Mesenchymal stem cell (in vitro differentiated cells and primary cell): ENCODE measurements around the gene RHOC.

Experiments
- DNase-seq: peaks from one replicate; pipeline ENCODE4 v3.0.0-alpha.2; 2013
- H2AFZ ChIP-seq: one replicate; pipeline ENCODE4 v1.6.1; 2013; ENCODE audit warnings: low read depth, mild to moderate bottlenecking, control low read depth, inconsistent platforms, low read length, moderate library complexity
- H2AK5ac ChIP-seq: 2 replicates; pipeline ENCODE4 v1.6.1; 2013; ENCODE audit warnings: low read length, moderate library complexity, mild to moderate bottlenecking, inconsistent platforms; ENCODE audit not compliant: severe bottlenecking
- H2BK120ac ChIP-seq: one replicate; pipeline ENCODE4 v1.6.1; 2013; ENCODE audit warnings: low read depth, mild to moderate bottlenecking, inconsistent platforms, low read length, moderate library complexity
- H2BK12ac ChIP-seq, 2 experiments: one replicate each; pipeline ENCODE4 v1.6.1; 2013; ENCODE audit warnings: inconsistent platforms in 2 of 2, low read length in 2 of 2, mild to moderate bottlenecking in 2 of 2, moderate library complexity in 2 of 2, control low read depth in 1 of 2
- H2BK15ac ChIP-seq: one replicate; pipeline ENCODE4 v1.6.1; 2013; ENCODE audit warnings: mild to moderate bottlenecking, low read depth, inconsistent platforms; ENCODE audit not compliant: poor library complexity, severe bottlenecking
- H2BK5ac ChIP-seq: 2 replicates; pipeline ENCODE4 v1.6.1; 2013; ENCODE audit warnings: low read depth, mild to moderate bottlenecking, low read length, control low read depth, inconsistent platforms; ENCODE audit not compliant: poor library complexity, severe bottlenecking
- H3K14ac ChIP-seq, 2 experiments: one replicate each; pipeline ENCODE4 v1.6.1; 2013; ENCODE audit warnings: inconsistent platforms in 2 of 2, low read length in 2 of 2, control low read depth in 1 of 2, mild to moderate bottlenecking in 1 of 2, moderate library complexity in 1 of 2
- H3K18ac ChIP-seq, 2 experiments: one replicate each; pipeline ENCODE4 v1.6.1; 2013; ENCODE audit warnings: inconsistent platforms in 2 of 2, low read length in 2 of 2, control low read depth in 1 of 2, low read depth in 1 of 2, mild to moderate bottlenecking in 1 of 2
- H3K23ac ChIP-seq, 2 experiments: one replicate each; pipeline ENCODE4 v1.6.1; 2013; ENCODE audit warnings: inconsistent platforms in 2 of 2, low read length in 2 of 2, mild to moderate bottlenecking in 2 of 2, moderate library complexity in 2 of 2, control low read depth in 1 of 2
- H3K27ac ChIP-seq: 2 replicates; pipeline ENCODE4 v1.5.1; 2013; ENCODE audit warnings: mild to moderate bottlenecking, moderate library complexity, low read length, control low read depth, inconsistent platforms; ENCODE audit not compliant: poor library complexity, severe bottlenecking
- H3K27me3 ChIP-seq, 2 experiments: 2 replicates each; pipeline versions ENCODE4 v1.6.1 to v1.7.0; 2013; ENCODE audit warnings: low read length in 2 of 2, mild to moderate bottlenecking in 2 of 2, moderate library complexity in 2 of 2, control low read depth in 1 of 2, inconsistent platforms in 1 of 2; ENCODE audit not compliant: control insufficient read depth in 1 of 2, insufficient read depth in 1 of 2
- H3K36me3 ChIP-seq, 2 experiments: 2 replicates each; pipeline versions ENCODE4 v1.6.1 to v1.7.0; 2013; ENCODE audit warnings: low read length in 2 of 2, control low read depth in 1 of 2, inconsistent platforms in 1 of 2, low read depth in 1 of 2, mild to moderate bottlenecking in 1 of 2; ENCODE audit not compliant: insufficient read depth in 2 of 2, control insufficient read depth in 1 of 2
- H3K4ac ChIP-seq, 2 experiments: one replicate each; pipeline ENCODE4 v1.6.1; 2013; ENCODE audit warnings: inconsistent platforms in 2 of 2, low read length in 2 of 2, mild to moderate bottlenecking in 2 of 2, moderate library complexity in 2 of 2, control low read depth in 1 of 2, low read depth in 1 of 2
- H3K4me1 ChIP-seq: 2 replicates; pipeline ENCODE4 v1.6.1; 2013; ENCODE audit warnings: low read depth, low read length, control low read depth; ENCODE audit not compliant: control insufficient read depth, insufficient read depth
- H3K4me2 ChIP-seq: 2 replicates; pipeline ENCODE4 v1.6.1; 2013; ENCODE audit warnings: low read length, mild to moderate bottlenecking, inconsistent platforms; ENCODE audit not compliant: poor library complexity, severe bottlenecking
- H3K4me3 ChIP-seq, 2 experiments: 2 replicates each; pipeline versions ENCODE4 v1.5.1 to v1.7.0; 2013; ENCODE audit warnings: low read length in 2 of 2, mild to moderate bottlenecking in 2 of 2, control low read depth in 1 of 2, low read depth in 1 of 2; ENCODE audit not compliant: insufficient read depth in 1 of 2
- H3K79me1 ChIP-seq: replicated peaks from 2 replicates; pipeline ENCODE4 v1.6.1; 2013; ENCODE audit warnings: mild to moderate bottlenecking, control low read depth, low read length, inconsistent platforms; ENCODE audit not compliant: poor library complexity, severe bottlenecking
- H3K9ac ChIP-seq: 2 replicates; pipeline ENCODE4 v1.7.0; 2013; ENCODE audit warnings: mild to moderate bottlenecking, low read length, moderate library complexity
- H3K9me3 ChIP-seq: 2 replicates; pipeline ENCODE4 v1.7.0; 2013; ENCODE audit warnings: mild to moderate bottlenecking, low read length; ENCODE audit not compliant: control insufficient read depth
- H4K8ac ChIP-seq: one replicate; pipeline ENCODE4 v1.6.1; 2013; ENCODE audit warnings: inconsistent platforms, mild to moderate bottlenecking, low read length, moderate library complexity
- H4K91ac ChIP-seq: one replicate; pipeline ENCODE4 v1.6.1; 2013; ENCODE audit warnings: mild to moderate bottlenecking, low read length, inconsistent platforms
- WGBS: methylation state at CpG from one replicate; pipeline ENCODE4 v1.1.7; 2013; ENCODE audit warnings: mixed read lengths; 5-methylcytosine and 5-hydroxymethylcytosine counted together

RHOC gene

GRCh38 chr1:112686417-112686816, 20.5 kb downstream of the RHOC start:
- Histone ChIP-seq H2AFZ (no peak overlapping the region), H2BK5ac (no peak overlapping the region), H3K9me3 (no peaks in the 10 kb centered on the region), H3K14ac (no peak overlapping the region), H3K36me3 (peaks cover 25 to 30% of the 10 kb centered on the region in 2 experiments), H4K8ac (no peak overlapping the region), H4K91ac (no peak overlapping the region), H3K27ac (no peak overlapping the region), H3K9ac (no peak overlapping the region), H3K18ac (no peak overlapping the region), H2BK15ac (no peak overlapping the region), H3K27me3 (no peaks in the 10 kb centered on the region), H3K4ac (no peak overlapping the region), H3K79me1 (peaks cover 36% of the 10 kb centered on the region), H3K23ac (no peak overlapping the region), H2AK5ac (no peak overlapping the region), H2BK12ac (no peak overlapping the region), H3K4me3 (no peak overlapping the region), H3K4me1 (no peaks in the 10 kb centered on the region), H2BK120ac (no peak overlapping the region), H3K4me2 (no peak overlapping the region)
- 61% methylated on average over 3 of the region's 3 CpGs for whole genome bisulfite sequencing
- DNase-seq: no peak

- Histone ChIP-seq H3K23ac (no peak overlapping the region), H2BK12ac (no peak overlapping the region), H3K9ac (no peak overlapping the region), H3K27me3 (no peaks in the 10 kb centered on the region), H3K9me3 (no peaks in the 10 kb centered on the region), H2AK5ac (no peak overlapping the region), H3K4ac (no peak overlapping the region), H3K4me2 (no peak overlapping the region), H4K8ac (no peak overlapping the region), H4K91ac (no peak overlapping the region), H3K14ac (no peak overlapping the region), H3K4me3 (no peak overlapping the region), H2AFZ (no peak overlapping the region), H3K79me1 (peaks cover 38% of the 10 kb centered on the region), H2BK120ac (no peak overlapping the region), H3K36me3 (peaks cover 23 to 26% of the 10 kb centered on the region in 2 experiments), H2BK5ac (no peak overlapping the region), H3K4me1 (no peaks in the 10 kb centered on the region), H2BK15ac (no peak overlapping the region), H3K27ac (no peak overlapping the region), H3K18ac (no peak overlapping the region)
- DNase-seq: no peak
- 95% methylated on average over 5 of the region's 5 CpGs for WGBS
Observed at GRCh38 chr1:112685913-112686312, 21.0 kb downstream of the RHOC start.

DNA sequence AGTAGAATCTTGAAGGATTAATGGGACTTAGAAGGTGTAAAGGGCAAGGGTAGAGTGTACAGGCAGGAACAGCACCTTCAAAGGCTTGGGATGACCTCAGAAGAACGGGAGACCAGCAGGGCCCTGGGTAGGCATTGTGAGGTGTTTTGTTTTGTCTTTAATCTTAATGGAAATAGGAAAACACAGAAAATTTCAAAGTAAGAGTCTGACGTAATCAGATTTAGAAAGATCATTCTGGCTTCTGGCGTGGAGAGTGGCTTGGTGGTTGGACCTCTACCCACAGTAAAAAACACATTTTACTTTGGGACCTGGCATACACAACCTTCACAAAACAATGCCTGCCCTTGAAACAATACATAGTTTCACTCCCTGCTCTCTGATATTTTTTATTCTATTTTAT, 28.3 kb downstream of the RHOC start:
- DNase-seq: no peak
- 90% methylated on average over 3 of the region's 3 CpGs for WGBS
- Histone ChIP-seq H2BK120ac (no peak overlapping the region), H3K4ac (no peak overlapping the region), H2BK12ac (no peak overlapping the region), H3K14ac (no peak overlapping the region), H3K4me1 (no peaks in the 10 kb centered on the region), H3K27me3 (no peaks in the 10 kb centered on the region), H3K4me3 (no peak overlapping the region), H3K27ac (no peak overlapping the region), H3K18ac (no peak overlapping the region), H3K9me3 (no peaks in the 10 kb centered on the region), H2BK5ac (no peak overlapping the region), H3K4me2 (no peak overlapping the region), H3K36me3 (peaks cover 2 to 10% of the 10 kb centered on the region in 2 experiments), H3K23ac (no peak overlapping the region), H2AK5ac (no peak overlapping the region), H4K91ac (no peak overlapping the region), H2BK15ac (no peak overlapping the region), H3K9ac (no peak overlapping the region), H2AFZ (no peak overlapping the region), H3K79me1 (peaks cover 17% of the 10 kb centered on the region), H4K8ac (no peak overlapping the region)

- no peak overlapping the region for H3K4me2 ChIP-seq
- H2BK15ac ChIP-seq: no peak overlapping the region
- no peak overlapping the region for H2BK120ac ChIP-seq
- no peak overlapping the region for H3K14ac ChIP-seq
- peak overlapping the region; percentile 26 for H2AK5ac ChIP-seq
- DNase-seq: no peak
- H3K23ac ChIP-seq: no peak overlapping the region
- no peaks in the 10 kb centered on the region for H3K9me3 ChIP-seq
- no peak overlapping the region for H3K18ac ChIP-seq
- no peaks in the 10 kb centered on the region for H3K4me1 ChIP-seq
- no peak overlapping the region for H3K9ac ChIP-seq
- H3K36me3 ChIP-seq: peaks cover 2 to 12% of the 10 kb centered on the region in 2 experiments
- H3K4ac ChIP-seq: no peak overlapping the region
- no peak overlapping the region for H2BK12ac ChIP-seq
- H3K4me3 ChIP-seq: no peak overlapping the region
- H3K27me3 ChIP-seq: no peaks in the 10 kb centered on the region
- H4K91ac ChIP-seq: no peak overlapping the region
- H2BK5ac ChIP-seq: no peak overlapping the region
- H2AFZ ChIP-seq: no peak overlapping the region
- no peak overlapping the region for H3K27ac ChIP-seq
- H3K79me1 ChIP-seq: peaks cover 17% of the 10 kb centered on the region
- H4K8ac ChIP-seq: no peak overlapping the region
- WGBS: 96% methylated on average over 3 of the region's 4 CpGs
Observed at GRCh38 chr1:112677501-112677900, 29.4 kb downstream of the RHOC start.
